GF-D8 (cell line): ENCODE measurements around the gene BRCA1.
"Not testable (repeated sequence)": the region's sequence is repeated elsewhere in the genome, so short reads cannot be mapped to it uniquely, and the experiment has no call there.

Experiments used
- DNase-seq: peaks from one replicate; lab custom pipeline; 2025; lab: John Stamatoyannopoulos, UW

Gene BRCA1

GRCh38 chr17:43068570-43069367 lies 56.4 kb downstream of the BRCA1 start:
- no peak for DNase-seq

GRCh38 chr17:43062984-43063638 lies 62.1 kb downstream of the BRCA1 start:
- DNase-seq, result no peak

GRCh38 chr17:43056051-43056450 lies 69.1 kb downstream of the BRCA1 start:
- no peak for DNase-seq

GRCh38 chr17:43053008-43053407 lies 72.2 kb downstream of the BRCA1 start:
- not testable (repeated sequence) for DNase-seq

GRCh38 chr17:43051969-43052368 lies 73.2 kb downstream of the BRCA1 start:
- DNase-seq, result no peak

GRCh38 chr17:43044024-43044423 lies 81.1 kb downstream of the BRCA1 start:
- no peak for DNase-seq

GRCh38 chr17:43043307-43043706 lies 81.9 kb downstream of the BRCA1 start:
- no peak for DNase-seq

- no peak for DNase-seq
Observed at GRCh38 chr17:43042025-43042628, 83.0 kb downstream of the BRCA1 start.

GRCh38 chr17:43040655-43041054 lies 84.5 kb downstream of the BRCA1 start:
- no peak for DNase-seq

- DNase-seq, result no peak
Observed at GRCh38 chr17:43039646-43040045, 85.5 kb downstream of the BRCA1 start.

GRCh38 chr17:43034894-43035293 lies 90.3 kb downstream of the BRCA1 start:
- DNase-seq, result no peak

GRCh38 chr17:43033948-43034881 lies 90.9 kb downstream of the BRCA1 start:
- no peak for DNase-seq

- no peak for DNase-seq
Observed at GRCh38 chr17:43031666-43032065, 93.5 kb downstream of the BRCA1 start.

- DNase-seq, result no peak
Observed at GRCh38 chr17:43030137-43030767, 94.9 kb downstream of the BRCA1 start.

GRCh38 chr17:43028221-43028861 lies 96.8 kb downstream of the BRCA1 start:
- DNase-seq, result no peak

- no peak for DNase-seq
Observed at GRCh38 chr17:43027091-43028032, 97.8 kb downstream of the BRCA1 start.

- no peak for DNase-seq
Observed at GRCh38 chr17:43026595-43026994, 98.6 kb downstream of the BRCA1 start.

- no peak for DNase-seq
Observed at GRCh38 chr17:43025766-43026537, 99.2 kb downstream of the BRCA1 start.

- DNase-seq, result no peak
Observed at GRCh38 chr17:43025290-43025657, 99.9 kb downstream of the BRCA1 start.
